ENCODE data around the gene CIBAR2. TPM values are rescaled to one million over a fixed set of nuclear protein-coding genes. Genes with fewer than 3 reads are reported as not detected.

CIBAR2 gene
- total RNA-seq, 2 experiments from 2014 or later = not detected

DNA sequence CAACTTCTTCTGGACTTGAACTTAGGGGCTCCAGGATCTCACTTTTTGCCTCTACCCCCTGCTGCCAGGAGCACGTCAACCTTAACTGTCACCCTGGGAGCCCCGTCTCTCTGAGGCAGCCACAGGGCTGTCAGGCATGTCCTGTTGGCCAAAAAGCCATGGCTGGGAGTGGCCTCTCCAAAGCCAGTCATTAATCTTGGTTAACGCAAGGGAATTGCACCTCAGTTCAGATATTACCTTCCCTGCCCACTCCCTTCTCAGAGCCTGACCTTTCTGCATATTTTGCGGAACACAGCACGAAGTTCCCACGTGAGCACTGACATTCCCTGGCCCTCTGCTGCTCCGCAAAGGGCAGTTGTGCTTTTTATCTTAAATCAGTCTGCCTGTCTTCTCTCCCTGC is 44.2 kb upstream of the CIBAR2 start:
- CTCF ChIA-PET = no interaction called here
- Mint-ChIP-seq H3K4me3 (no peak overlapping the region), H3K4me1 (ENCODE audit: low read depth) (peaks cover 23% of the 10 kb centered on the region), H3K27me3 (no peaks in the 10 kb centered on the region), H3K27ac (no peak overlapping the region), H3K9me3 (no peaks in the 10 kb centered on the region), H3K36me3 (ENCODE audit: low read depth) (no peaks in the 10 kb centered on the region)
- POLR2A ChIA-PET = no interaction called here
- Histone ChIP-seq H3K4me3 (ENCODE audit: low read length) (no peak overlapping the region), H3K4me1 (ENCODE audit: insufficient read depth, low read length) (peaks cover 13% of the 10 kb centered on the region), H3K36me3 (ENCODE audit: insufficient read depth, low read length) (no peaks in the 10 kb centered on the region), H3K27ac (ENCODE audit: low read depth in 1 of 2, low read length in 2 of 2) (no peak overlapping the region), H3K27me3 (ENCODE audit: control insufficient read depth in 1 of 2, insufficient read depth in 2 of 2, low read length in 2 of 2) (no peaks in the 10 kb centered on the region), H3K9me3 (ENCODE audit: control insufficient read depth in 1 of 2, insufficient read depth in 1 of 2, low read length in 2 of 2) (no peaks in the 10 kb centered on the region)
- TF ChIP-seq, protein P1, sequence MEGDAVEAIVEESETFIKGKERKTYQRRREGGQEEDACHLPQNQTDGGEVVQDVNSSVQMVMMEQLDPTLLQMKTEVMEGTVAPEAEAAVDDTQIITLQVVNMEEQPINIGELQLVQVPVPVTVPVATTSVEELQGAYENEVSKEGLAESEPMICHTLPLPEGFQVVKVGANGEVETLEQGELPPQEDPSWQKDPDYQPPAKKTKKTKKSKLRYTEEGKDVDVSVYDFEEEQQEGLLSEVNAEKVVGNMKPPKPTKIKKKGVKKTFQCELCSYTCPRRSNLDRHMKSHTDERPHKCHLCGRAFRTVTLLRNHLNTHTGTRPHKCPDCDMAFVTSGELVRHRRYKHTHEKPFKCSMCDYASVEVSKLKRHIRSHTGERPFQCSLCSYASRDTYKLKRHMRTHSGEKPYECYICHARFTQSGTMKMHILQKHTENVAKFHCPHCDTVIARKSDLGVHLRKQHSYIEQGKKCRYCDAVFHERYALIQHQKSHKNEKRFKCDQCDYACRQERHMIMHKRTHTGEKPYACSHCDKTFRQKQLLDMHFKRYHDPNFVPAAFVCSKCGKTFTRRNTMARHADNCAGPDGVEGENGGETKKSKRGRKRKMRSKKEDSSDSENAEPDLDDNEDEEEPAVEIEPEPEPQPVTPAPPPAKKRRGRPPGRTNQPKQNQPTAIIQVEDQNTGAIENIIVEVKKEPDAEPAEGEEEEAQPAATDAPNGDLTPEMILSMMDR (IDR thresholded peaks at IDR 0.05) = no peak
- no peak for DNase-seq
- intact Hi-C loops (cut with DNase I, micrococcal nuclease) = no loop called here
- ATAC-seq (ENCODE audit: poor library complexity) = no peak

DNA sequence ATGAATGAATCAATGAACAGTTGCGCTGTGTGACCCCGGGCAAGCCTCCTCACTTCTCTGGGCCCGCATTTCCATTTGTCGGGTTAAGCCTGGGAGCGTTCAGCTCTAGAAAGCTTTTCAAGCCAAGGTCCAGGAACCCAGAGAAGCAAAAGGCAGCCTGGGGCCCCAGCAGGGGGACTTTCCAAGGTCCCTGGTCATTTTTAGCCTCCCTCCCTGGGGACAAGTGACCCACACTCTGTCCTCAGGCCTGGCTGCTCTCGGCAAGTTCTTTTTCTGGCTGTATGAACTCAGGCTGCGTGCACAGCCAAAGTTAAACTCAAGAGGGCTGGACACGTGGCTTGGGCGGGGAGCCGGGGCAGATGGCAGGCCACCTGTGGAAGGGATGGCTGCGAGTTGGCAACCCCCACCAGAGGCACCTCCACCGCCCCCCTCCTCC is 41.4 kb upstream of the CIBAR2 start:
- Mint-ChIP-seq H3K4me3 (no peak overlapping the region), H3K27me3 (no peaks in the 10 kb centered on the region), H3K4me1 (ENCODE audit: low read depth) (peaks cover 18% of the 10 kb centered on the region), H3K9me3 (no peaks in the 10 kb centered on the region), H3K27ac (no peak overlapping the region), H3K36me3 (ENCODE audit: low read depth) (no peaks in the 10 kb centered on the region)
- no peak overlapping the region for H3K4me3 ChIP-seq (ENCODE audit: low read length)
- H3K27ac ChIP-seq (ENCODE audit: low read depth in 1 of 2, low read length in 2 of 2) = no peak overlapping the region
- H3K9me3 ChIP-seq (ENCODE audit: control insufficient read depth in 1 of 2, insufficient read depth in 1 of 2, low read length in 2 of 2) = no peaks in the 10 kb centered on the region
- CTCF ChIA-PET = no interaction called here
- ATAC-seq (ENCODE audit: poor library complexity) = no peak
- intact Hi-C loops (cut with DNase I, micrococcal nuclease) = no loop called here
- H3K36me3 ChIP-seq (ENCODE audit: insufficient read depth, low read length) = no peaks in the 10 kb centered on the region
- POLR2A ChIA-PET = no interaction called here
- H3K4me1 ChIP-seq (ENCODE audit: insufficient read depth, low read length) = peaks cover 13% of the 10 kb centered on the region
- no peaks in the 10 kb centered on the region for H3K27me3 ChIP-seq (ENCODE audit: control insufficient read depth in 1 of 2, insufficient read depth in 2 of 2, low read length in 2 of 2)
- TF ChIP-seq, protein P1 (IDR thresholded peaks at IDR 0.05) = no peak
- no peak for DNase-seq

DNA sequence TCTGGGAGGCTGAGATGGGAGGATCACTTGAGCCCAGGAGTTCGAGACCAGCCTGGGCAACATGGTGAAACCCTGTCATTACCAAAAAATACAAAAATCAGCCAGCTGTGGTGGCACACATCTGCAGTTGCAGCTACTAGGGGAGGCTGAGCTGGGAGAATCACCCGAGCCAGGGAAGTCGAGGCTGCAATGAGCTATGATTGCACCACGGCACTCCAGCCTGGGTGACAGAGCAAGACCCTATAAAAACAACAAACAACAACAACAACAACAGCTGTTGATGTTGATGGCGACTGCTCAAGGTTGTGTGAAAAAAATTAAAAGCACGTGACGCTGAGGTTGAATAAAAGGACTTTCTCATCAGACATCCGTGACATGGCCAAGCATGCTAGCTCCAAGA is 40.8 kb upstream of the CIBAR2 start:
- peaks cover 8% of the 10 kb centered on the region for H3K4me1 ChIP-seq (ENCODE audit: insufficient read depth, low read length)
- ChIA-PET POLR2A (no interaction called here), CTCF (no interaction called here)
- H3K4me1 Mint-ChIP-seq (ENCODE audit: low read depth) = peaks cover 14% of the 10 kb centered on the region
- no peaks in the 10 kb centered on the region for H3K9me3 ChIP-seq (ENCODE audit: control insufficient read depth in 1 of 2, insufficient read depth in 1 of 2, low read length in 2 of 2)
- H3K27ac Mint-ChIP-seq = no peak overlapping the region
- H3K36me3 Mint-ChIP-seq (ENCODE audit: low read depth) = no peaks in the 10 kb centered on the region
- TF ChIP-seq, protein P1 (IDR thresholded peaks at IDR 0.05) = no peak
- H3K4me3 Mint-ChIP-seq = no peak overlapping the region
- no peak overlapping the region for H3K27ac ChIP-seq (ENCODE audit: low read depth in 1 of 2, low read length in 2 of 2)
- no peaks in the 10 kb centered on the region for H3K27me3 ChIP-seq (ENCODE audit: control insufficient read depth in 1 of 2, insufficient read depth in 2 of 2, low read length in 2 of 2)
- H3K27me3 Mint-ChIP-seq = no peaks in the 10 kb centered on the region
- ATAC-seq (ENCODE audit: poor library complexity) (no peak), DNase-seq (no peak)
- no peak overlapping the region for H3K4me3 ChIP-seq (ENCODE audit: low read length)
- H3K9me3 Mint-ChIP-seq = no peaks in the 10 kb centered on the region
- H3K36me3 ChIP-seq (ENCODE audit: insufficient read depth, low read length) = no peaks in the 10 kb centered on the region
- intact Hi-C loops (cut with DNase I, micrococcal nuclease) = no loop called here
